ENCODE measurements around the gene SERPINB2. TPM values are rescaled to one million over a fixed set of nuclear protein-coding genes. Genes with fewer than 3 reads are reported as not detected.

SERPINB2 gene
- polyA plus RNA-seq, 4 donors = 0.03 to 0.81 (median 0.38) TPM

- 66 to 79% (median 71%) methylated on average over 2 of the region's 2 CpGs for WGBS, 3 donors
- FAIRE-seq (no peak), DNase-seq (no peak)
Measured at GRCh38 chr18:63860531-63860930, 27.0 kb upstream of the SERPINB2 start.

GRCh38 chr18:63867368-63868125 is 20.0 kb upstream of the SERPINB2 start:
- FAIRE-seq = no peak
- Histone ChIP-seq H3K9me3 (ENCODE audit: control insufficient read depth in 2 of 2, insufficient read depth in 1 of 2, low read depth in 1 of 2, low read length in 1 of 2) (no peaks in the 10 kb centered on the region), H3K27ac (ENCODE audit: low read depth in 1 of 3, low read length in 2 of 3) (no peak overlapping the region)

More at GRCh38 chr18:63860531-63860930, 27.0 kb upstream of the SERPINB2 start:
- no peaks in the 10 kb centered on the region for H3K27me3 ChIP-seq (ENCODE audit: control insufficient read depth in 3 of 3, insufficient read depth in 3 of 3, low read length in 3 of 3)
- H3K36me3 ChIP-seq (ENCODE audit: control insufficient read depth in 3 of 3, insufficient read depth in 2 of 3, low read depth in 1 of 3, low read length in 3 of 3) = no peaks in the 10 kb centered on the region
- H3K4me1 ChIP-seq (ENCODE audit: control insufficient read depth in 3 of 3, insufficient read depth in 2 of 3, low read depth in 1 of 3, low read length in 2 of 3) = no peaks in the 10 kb centered on the region
- H3K4me3 ChIP-seq (ENCODE audit: low read depth in 1 of 3, low read length in 3 of 3) = no peak overlapping the region
- no peak overlapping the region for H3K27ac ChIP-seq (ENCODE audit: low read depth in 1 of 3, low read length in 2 of 3)
- H3K9me3 ChIP-seq (ENCODE audit: control insufficient read depth in 2 of 2, insufficient read depth in 1 of 2, low read depth in 1 of 2, low read length in 1 of 2) = no peaks in the 10 kb centered on the region

GRCh38 chr18:63868546-63868945 is 19.0 kb upstream of the SERPINB2 start:
- 82 to 90% (median 84%) methylated on average over 9 of the region's 9 CpGs for WGBS, 3 donors
- no peaks in the 10 kb centered on the region for H3K9me3 ChIP-seq (ENCODE audit: control insufficient read depth in 2 of 2, insufficient read depth in 1 of 2, low read depth in 1 of 2, low read length in 1 of 2)
- no peaks in the 10 kb centered on the region for H3K4me1 ChIP-seq (ENCODE audit: control insufficient read depth in 3 of 3, insufficient read depth in 2 of 3, low read depth in 1 of 3, low read length in 2 of 3)
- DNase-seq (no peak), FAIRE-seq (no peak)
- no peak overlapping the region for H3K4me3 ChIP-seq (ENCODE audit: low read depth in 1 of 3, low read length in 3 of 3)
- H3K27ac ChIP-seq (ENCODE audit: low read depth in 1 of 3, low read length in 2 of 3) = no peak overlapping the region
- no peaks in the 10 kb centered on the region for H3K36me3 ChIP-seq (ENCODE audit: control insufficient read depth in 3 of 3, insufficient read depth in 2 of 3, low read depth in 1 of 3, low read length in 3 of 3)
- no peaks in the 10 kb centered on the region for H3K27me3 ChIP-seq (ENCODE audit: control insufficient read depth in 3 of 3, insufficient read depth in 3 of 3, low read length in 3 of 3)

More at GRCh38 chr18:63867368-63868125, 20.0 kb upstream of the SERPINB2 start:
- Histone ChIP-seq H3K27me3 (ENCODE audit: control insufficient read depth in 3 of 3, insufficient read depth in 3 of 3, low read length in 3 of 3) (no peaks in the 10 kb centered on the region), H3K4me3 (ENCODE audit: low read depth in 1 of 3, low read length in 3 of 3) (no peak overlapping the region), H3K36me3 (ENCODE audit: control insufficient read depth in 3 of 3, insufficient read depth in 2 of 3, low read depth in 1 of 3, low read length in 3 of 3) (no peaks in the 10 kb centered on the region), H3K4me1 (ENCODE audit: control insufficient read depth in 3 of 3, insufficient read depth in 2 of 3, low read depth in 1 of 3, low read length in 2 of 3) (no peaks in the 10 kb centered on the region)
- no peak for DNase-seq
- WGBS, 3 donors = 71 to 84% (median 79%) methylated on average over 3 of the region's 3 CpGs

GRCh38 chr18:63869374-63869773 is 18.1 kb upstream of the SERPINB2 start:
- FAIRE-seq = no peak
- DNase-seq = no peak
- Histone ChIP-seq H3K27me3 (ENCODE audit: control insufficient read depth in 3 of 3, insufficient read depth in 3 of 3, low read length in 3 of 3) (no peaks in the 10 kb centered on the region), H3K27ac (ENCODE audit: low read depth in 1 of 3, low read length in 2 of 3) (no peak overlapping the region), H3K9me3 (ENCODE audit: control insufficient read depth in 2 of 2, insufficient read depth in 1 of 2, low read depth in 1 of 2, low read length in 1 of 2) (no peaks in the 10 kb centered on the region), H3K36me3 (ENCODE audit: control insufficient read depth in 3 of 3, insufficient read depth in 2 of 3, low read depth in 1 of 3, low read length in 3 of 3) (no peaks in the 10 kb centered on the region), H3K4me3 (ENCODE audit: low read depth in 1 of 3, low read length in 3 of 3) (no peak overlapping the region), H3K4me1 (ENCODE audit: control insufficient read depth in 3 of 3, insufficient read depth in 2 of 3, low read depth in 1 of 3, low read length in 2 of 3) (no peaks in the 10 kb centered on the region)
- WGBS, 3 donors = 74 to 84% (median 79%) methylated on average over 9 of the region's 9 CpGs

GRCh38 chr18:63869851-63870250 is 17.7 kb upstream of the SERPINB2 start:
- DNase-seq (no peak), FAIRE-seq (no peak)
- no peaks in the 10 kb centered on the region for H3K4me1 ChIP-seq (ENCODE audit: control insufficient read depth in 3 of 3, insufficient read depth in 2 of 3, low read depth in 1 of 3, low read length in 2 of 3)
- H3K27ac ChIP-seq (ENCODE audit: low read depth in 1 of 3, low read length in 2 of 3) = no peak overlapping the region
- no peaks in the 10 kb centered on the region for H3K9me3 ChIP-seq (ENCODE audit: control insufficient read depth in 2 of 2, insufficient read depth in 1 of 2, low read depth in 1 of 2, low read length in 1 of 2)
- 89 to 94% (median 90%) methylated on average over 3 of the region's 3 CpGs for WGBS, 3 donors
- H3K4me3 ChIP-seq (ENCODE audit: low read depth in 1 of 3, low read length in 3 of 3) = no peak overlapping the region
- H3K36me3 ChIP-seq (ENCODE audit: control insufficient read depth in 3 of 3, insufficient read depth in 2 of 3, low read depth in 1 of 3, low read length in 3 of 3) = no peaks in the 10 kb centered on the region
- no peaks in the 10 kb centered on the region for H3K27me3 ChIP-seq (ENCODE audit: control insufficient read depth in 3 of 3, insufficient read depth in 3 of 3, low read length in 3 of 3)

- Histone ChIP-seq H3K27me3 (ENCODE audit: control insufficient read depth in 3 of 3, insufficient read depth in 3 of 3, low read length in 3 of 3) (no peaks in the 10 kb centered on the region), H3K36me3 (ENCODE audit: control insufficient read depth in 3 of 3, insufficient read depth in 2 of 3, low read depth in 1 of 3, low read length in 3 of 3) (no peaks in the 10 kb centered on the region), H3K4me1 (ENCODE audit: control insufficient read depth in 3 of 3, insufficient read depth in 2 of 3, low read depth in 1 of 3, low read length in 2 of 3) (no peaks in the 10 kb centered on the region), H3K4me3 (ENCODE audit: low read depth in 1 of 3, low read length in 3 of 3) (no peak overlapping the region), H3K9me3 (ENCODE audit: control insufficient read depth in 2 of 2, insufficient read depth in 1 of 2, low read depth in 1 of 2, low read length in 1 of 2) (no peaks in the 10 kb centered on the region), H3K27ac (ENCODE audit: low read depth in 1 of 3, low read length in 2 of 3) (no peak overlapping the region)
- DNase-seq (no peak), FAIRE-seq (no peak)
- 41 to 57% (median 47%) methylated on average over 1 of the region's 1 CpG for WGBS, 3 donors
Measured at GRCh38 chr18:63871836-63872235, 15.7 kb upstream of the SERPINB2 start.

GRCh38 chr18:63872586-63872985 is 14.9 kb upstream of the SERPINB2 start:
- Histone ChIP-seq H3K9me3 (ENCODE audit: control insufficient read depth in 2 of 2, insufficient read depth in 1 of 2, low read depth in 1 of 2, low read length in 1 of 2) (no peaks in the 10 kb centered on the region), H3K4me1 (ENCODE audit: control insufficient read depth in 3 of 3, insufficient read depth in 2 of 3, low read depth in 1 of 3, low read length in 2 of 3) (no peaks in the 10 kb centered on the region), H3K27me3 (ENCODE audit: control insufficient read depth in 3 of 3, insufficient read depth in 3 of 3, low read length in 3 of 3) (no peaks in the 10 kb centered on the region), H3K4me3 (ENCODE audit: low read depth in 1 of 3, low read length in 3 of 3) (no peak overlapping the region), H3K36me3 (ENCODE audit: control insufficient read depth in 3 of 3, insufficient read depth in 2 of 3, low read depth in 1 of 3, low read length in 3 of 3) (no peaks in the 10 kb centered on the region), H3K27ac (ENCODE audit: low read depth in 1 of 3, low read length in 2 of 3) (no peak overlapping the region)
- no peak for DNase-seq
- FAIRE-seq = no peak

GRCh38 chr18:63878343-63878742 is 9.2 kb upstream of the SERPINB2 start:
- H3K27me3 ChIP-seq (ENCODE audit: control insufficient read depth in 3 of 3, insufficient read depth in 3 of 3, low read length in 3 of 3) = no peaks in the 10 kb centered on the region
- no peaks in the 10 kb centered on the region for H3K36me3 ChIP-seq (ENCODE audit: control insufficient read depth in 3 of 3, insufficient read depth in 2 of 3, low read depth in 1 of 3, low read length in 3 of 3)
- H3K9me3 ChIP-seq (ENCODE audit: control insufficient read depth in 2 of 2, insufficient read depth in 1 of 2, low read depth in 1 of 2, low read length in 1 of 2) = no peaks in the 10 kb centered on the region
- no peaks in the 10 kb centered on the region for H3K4me1 ChIP-seq (ENCODE audit: control insufficient read depth in 3 of 3, insufficient read depth in 2 of 3, low read depth in 1 of 3, low read length in 2 of 3)
- 54 to 70% (median 69%) methylated on average over 3 of the region's 3 CpGs for WGBS, 3 donors
- H3K27ac ChIP-seq (ENCODE audit: low read depth in 1 of 3, low read length in 2 of 3) = no peak overlapping the region
- H3K4me3 ChIP-seq (ENCODE audit: low read depth in 1 of 3, low read length in 3 of 3) = no peak overlapping the region
- FAIRE-seq (no peak), DNase-seq (no peak)

GRCh38 chr18:63878925-63879324 is 8.6 kb upstream of the SERPINB2 start:
- H3K36me3 ChIP-seq (ENCODE audit: control insufficient read depth in 3 of 3, insufficient read depth in 2 of 3, low read depth in 1 of 3, low read length in 3 of 3) = no peaks in the 10 kb centered on the region
- no peaks in the 10 kb centered on the region for H3K4me1 ChIP-seq (ENCODE audit: control insufficient read depth in 3 of 3, insufficient read depth in 2 of 3, low read depth in 1 of 3, low read length in 2 of 3)
- no peaks in the 10 kb centered on the region for H3K27me3 ChIP-seq (ENCODE audit: control insufficient read depth in 3 of 3, insufficient read depth in 3 of 3, low read length in 3 of 3)
- H3K27ac ChIP-seq (ENCODE audit: low read depth in 1 of 3, low read length in 2 of 3) = no peak overlapping the region
- DNase-seq (no peak), FAIRE-seq (no peak)
- H3K4me3 ChIP-seq (ENCODE audit: low read depth in 1 of 3, low read length in 3 of 3) = no peak overlapping the region
- H3K9me3 ChIP-seq (ENCODE audit: control insufficient read depth in 2 of 2, insufficient read depth in 1 of 2, low read depth in 1 of 2, low read length in 1 of 2) = no peaks in the 10 kb centered on the region
- WGBS, 3 donors = 79 to 83% (median 81%) methylated on average over 4 of the region's 4 CpGs
